HG03103 (cell line): ENCODE measurements around the gene CEP41.
"Not testable (repeated sequence)": the region's sequence is repeated elsewhere in the genome, so short reads cannot be mapped to it uniquely, and the experiment has no call there.

Source experiments
- ATAC-seq: cut with Tn5 transposase; IDR thresholded peaks from one replicate; pipeline ENCODE4 v1.9.1; 2021; ENCODE audit warnings: low read depth; ENCODE audit not compliant: unreplicated experiment

Gene CEP41

DNA sequence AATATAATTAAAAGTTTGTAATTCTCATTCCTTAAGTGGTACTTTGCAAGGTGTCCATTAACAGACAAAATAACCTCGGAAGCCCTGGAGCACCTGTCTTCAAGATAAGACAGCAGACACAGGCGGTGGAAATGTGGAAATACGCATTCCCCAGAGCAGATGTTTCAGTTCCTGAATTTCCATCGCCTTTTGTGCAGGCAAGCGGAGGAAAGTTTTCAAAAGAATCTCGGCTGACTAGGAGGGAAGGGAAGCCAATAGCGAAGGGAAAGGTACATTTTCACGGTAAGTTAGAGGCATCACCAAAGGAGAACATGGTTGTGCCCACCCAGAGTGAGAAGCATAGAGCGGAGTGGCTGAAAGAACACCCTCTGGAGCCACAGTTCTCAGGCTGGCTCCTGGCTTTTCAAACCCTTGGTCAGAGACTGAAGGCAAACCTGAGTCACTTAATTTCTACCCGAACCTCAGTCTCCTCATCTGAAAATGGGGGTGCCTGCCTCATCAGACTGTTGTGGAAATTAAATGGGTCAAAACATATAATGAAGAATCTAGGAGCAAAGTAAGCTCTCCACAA is 46.9 kb downstream of the CEP41 start:
- no peak for ATAC-seq

DNA sequence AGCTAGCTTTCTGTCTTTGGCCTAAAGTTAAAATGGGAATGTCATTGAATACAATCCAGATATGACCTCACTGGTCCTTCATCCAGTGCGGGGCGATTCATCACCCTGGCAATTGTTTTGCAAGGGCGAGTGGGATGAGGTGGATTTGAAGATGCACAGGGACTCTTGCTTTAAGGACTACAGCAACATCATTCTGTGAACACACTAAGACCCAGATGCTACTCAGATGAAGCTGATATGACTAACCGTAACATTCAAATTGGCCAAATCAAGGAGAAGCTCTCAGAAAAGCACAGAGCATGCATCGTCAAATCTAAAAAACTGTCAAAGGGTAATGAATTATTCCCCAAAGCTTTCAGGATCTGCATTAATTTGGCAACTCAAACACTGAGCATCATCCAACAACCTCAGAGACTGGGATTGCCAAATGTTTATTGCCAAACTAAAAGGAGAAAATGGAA is 47.7 kb downstream of the CEP41 start:
- no peak for ATAC-seq

DNA sequence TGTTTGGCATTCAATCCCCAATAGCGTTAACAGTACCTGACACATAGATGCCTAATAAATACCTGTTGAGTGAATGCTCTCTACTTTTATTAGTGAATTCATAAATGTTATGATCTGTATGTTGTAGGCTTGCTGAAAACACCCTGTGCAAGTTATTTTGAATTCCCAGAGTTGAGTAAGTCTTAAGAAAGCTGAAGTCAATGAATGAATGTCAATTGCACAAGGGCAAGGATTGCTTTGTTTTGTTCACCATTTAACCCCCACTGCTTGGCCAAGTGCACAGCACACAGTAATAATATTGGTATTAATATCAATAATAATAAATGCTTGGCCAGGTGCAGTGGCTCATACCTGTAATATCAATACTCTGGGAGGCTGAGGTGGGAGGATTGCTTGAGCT is 50.3 kb downstream of the CEP41 start:
- no peak for ATAC-seq

DNA sequence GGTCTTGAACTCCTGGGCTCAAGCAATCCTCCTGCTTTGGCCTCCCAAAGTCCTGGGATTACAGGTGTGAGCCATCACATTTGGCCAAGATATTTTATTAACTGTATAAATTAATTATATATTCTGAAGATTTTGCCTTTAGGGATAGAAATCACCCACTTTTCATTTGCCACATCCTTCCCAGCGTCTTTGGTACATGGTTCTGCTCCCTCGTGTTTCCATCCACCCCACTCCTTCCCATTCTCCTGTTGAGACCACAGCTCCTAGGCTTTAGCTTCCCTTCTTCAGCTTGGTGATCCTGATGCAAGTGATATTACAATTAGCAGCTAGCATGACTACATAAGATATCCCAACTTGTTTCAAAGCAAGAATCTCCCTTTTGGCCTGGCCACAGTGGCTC is 52.1 kb downstream of the CEP41 start:
- ATAC-seq, result no peak

DNA sequence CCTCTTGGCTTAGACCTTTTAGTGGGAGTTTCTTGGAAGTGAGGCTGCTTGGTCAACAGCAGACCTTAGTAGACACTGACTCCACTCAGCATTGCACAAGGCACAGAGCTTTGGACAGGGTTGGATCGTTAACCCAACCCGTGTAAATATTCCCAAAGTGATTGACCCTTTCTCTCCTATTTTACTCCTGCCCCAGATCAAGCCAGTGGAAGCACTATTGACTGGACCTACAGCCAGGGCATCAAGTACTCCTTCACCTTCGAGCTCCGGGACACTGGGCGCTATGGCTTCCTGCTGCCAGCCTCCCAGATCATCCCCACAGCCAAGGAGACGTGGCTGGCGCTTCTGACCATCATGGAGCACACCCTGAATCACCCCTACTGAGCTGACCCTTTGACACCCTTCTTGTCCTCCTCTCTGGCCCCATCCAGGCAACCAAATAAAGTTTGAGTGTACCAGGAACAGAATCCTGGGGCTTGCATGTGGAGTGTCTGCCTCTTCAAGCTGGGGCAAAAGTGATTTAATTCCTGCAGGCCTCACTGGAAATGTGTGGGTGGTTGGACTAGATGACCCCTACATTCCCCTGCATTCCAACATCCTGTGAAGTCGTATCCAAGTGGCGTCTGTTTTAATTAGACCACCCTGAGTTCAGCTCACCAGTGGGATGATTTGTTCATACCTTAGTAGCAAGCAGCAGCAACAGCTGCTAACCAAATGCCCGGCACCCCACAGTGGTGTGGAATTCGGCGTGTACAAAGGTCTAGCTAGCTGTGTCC is 53.0 kb downstream of the CEP41 start:
- no peak for ATAC-seq

DNA sequence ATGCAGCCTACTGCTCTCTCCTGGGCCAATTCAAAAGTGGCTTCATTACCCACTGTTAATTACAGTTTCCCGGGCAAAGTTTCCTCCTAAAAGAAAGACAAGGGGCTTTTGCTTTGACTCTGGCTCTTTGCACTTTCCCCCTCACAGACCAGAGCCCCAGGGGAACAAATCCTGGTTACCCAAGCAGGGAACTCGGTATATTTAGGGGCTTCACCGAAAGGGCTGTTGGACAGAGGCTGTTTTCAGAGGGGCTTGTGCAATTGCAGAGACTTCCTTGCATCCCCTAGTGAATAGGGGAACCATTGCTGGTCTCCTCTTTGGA is 53.5 kb downstream of the CEP41 start:
- ATAC-seq, result no peak

DNA sequence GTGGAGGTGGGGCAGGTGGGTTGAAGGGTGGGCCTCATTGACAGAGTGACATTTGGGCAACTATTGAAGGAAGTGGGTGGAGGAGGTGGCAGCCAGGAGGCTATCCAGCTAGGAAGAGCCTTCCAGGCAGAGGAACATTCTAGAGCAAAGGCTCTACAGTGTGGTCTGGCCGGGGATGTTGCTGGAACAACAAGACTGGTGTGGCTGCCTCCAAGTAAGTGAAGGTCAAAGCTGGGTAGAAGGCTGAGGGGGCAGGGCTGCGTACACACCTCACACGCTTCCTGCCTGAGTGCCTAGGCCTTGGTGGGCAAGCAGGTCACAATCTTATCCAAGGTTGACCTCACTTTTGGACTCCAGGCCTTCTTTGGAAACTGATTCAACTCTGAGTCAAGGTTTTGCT is 53.9 kb downstream of the CEP41 start:
- ATAC-seq, result no peak

DNA sequence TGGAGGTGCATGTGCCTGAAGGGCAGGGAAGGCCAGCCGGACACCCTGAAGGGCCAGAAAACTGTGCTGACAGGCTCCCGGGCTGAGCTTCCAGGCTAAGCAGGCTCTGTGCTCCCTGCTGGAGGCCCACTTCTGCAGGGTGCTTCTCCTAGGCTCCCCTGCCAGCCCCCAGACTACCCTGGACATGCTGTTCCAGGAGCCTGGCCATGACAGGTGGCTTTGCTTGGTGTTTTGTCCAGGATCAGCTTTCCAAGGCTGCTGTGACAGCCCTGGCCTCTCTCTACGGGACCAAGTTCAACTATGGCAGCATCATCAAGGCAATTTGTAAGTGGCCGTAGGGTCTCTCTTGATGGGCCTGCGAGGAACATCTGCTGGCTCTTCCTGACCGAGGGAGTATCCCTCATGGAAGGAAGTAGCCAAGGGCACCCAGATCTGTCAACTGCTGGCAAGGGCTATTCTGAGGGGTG is 55.2 kb downstream of the CEP41 start:
- ATAC-seq, result no peak

DNA sequence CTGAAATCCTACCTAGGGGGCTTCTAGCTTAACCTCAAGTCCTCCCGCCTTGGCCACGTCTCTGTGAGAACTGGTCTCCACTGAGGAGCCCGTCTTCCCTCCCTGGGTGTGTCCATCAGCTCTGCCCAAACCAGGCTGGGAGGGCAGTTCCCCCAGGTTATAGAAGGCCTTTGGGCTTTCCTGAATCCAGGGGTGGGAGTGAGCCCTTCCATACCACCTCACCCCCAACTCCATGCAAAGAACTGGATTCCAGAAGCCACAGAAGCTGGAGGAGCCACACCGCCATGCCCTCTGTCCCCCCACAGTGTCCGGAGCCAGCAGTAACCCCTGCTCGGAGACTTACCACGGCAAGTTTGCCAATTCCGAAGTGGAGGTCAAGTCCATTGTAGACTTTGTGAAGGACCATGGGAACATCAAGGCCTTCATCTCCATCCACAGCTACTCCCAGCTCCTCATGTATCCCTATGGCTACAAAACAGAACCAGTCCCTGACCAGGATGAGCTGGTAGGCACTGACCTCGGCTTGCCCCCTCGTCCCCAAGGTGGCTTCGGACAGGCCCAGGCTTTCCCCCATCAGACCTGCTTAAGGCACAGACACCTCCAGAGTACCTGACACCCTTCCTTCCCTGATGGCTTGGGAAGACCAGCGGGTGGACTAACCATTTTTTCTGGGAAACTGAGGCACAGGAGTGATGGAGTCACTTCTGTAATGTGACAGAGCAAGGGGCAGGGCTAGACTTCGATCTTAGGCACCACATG is 55.8 kb downstream of the CEP41 start:
- ATAC-seq, result no peak

DNA sequence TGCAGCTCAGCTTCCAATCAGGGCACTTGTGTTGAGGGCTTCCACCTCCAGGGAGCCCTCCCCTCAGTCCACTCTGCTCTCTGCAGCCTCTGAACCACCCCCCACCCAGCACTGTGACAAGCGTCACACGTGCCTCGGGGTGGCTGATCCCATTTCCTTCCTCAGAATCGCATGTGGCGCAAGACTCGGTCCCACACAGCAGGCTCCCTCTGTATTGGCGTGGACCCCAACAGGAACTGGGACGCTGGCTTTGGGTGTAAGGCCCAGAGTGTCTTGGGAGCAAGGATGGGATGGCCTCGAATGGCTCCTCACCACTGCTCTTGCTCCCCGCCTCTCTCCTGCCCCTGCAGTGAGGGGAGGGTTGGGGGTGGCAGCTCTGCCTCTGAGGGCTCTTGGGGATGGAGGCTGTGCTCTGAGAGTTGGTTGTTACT is 56.4 kb downstream of the CEP41 start:
- ATAC-seq, result no peak

DNA sequence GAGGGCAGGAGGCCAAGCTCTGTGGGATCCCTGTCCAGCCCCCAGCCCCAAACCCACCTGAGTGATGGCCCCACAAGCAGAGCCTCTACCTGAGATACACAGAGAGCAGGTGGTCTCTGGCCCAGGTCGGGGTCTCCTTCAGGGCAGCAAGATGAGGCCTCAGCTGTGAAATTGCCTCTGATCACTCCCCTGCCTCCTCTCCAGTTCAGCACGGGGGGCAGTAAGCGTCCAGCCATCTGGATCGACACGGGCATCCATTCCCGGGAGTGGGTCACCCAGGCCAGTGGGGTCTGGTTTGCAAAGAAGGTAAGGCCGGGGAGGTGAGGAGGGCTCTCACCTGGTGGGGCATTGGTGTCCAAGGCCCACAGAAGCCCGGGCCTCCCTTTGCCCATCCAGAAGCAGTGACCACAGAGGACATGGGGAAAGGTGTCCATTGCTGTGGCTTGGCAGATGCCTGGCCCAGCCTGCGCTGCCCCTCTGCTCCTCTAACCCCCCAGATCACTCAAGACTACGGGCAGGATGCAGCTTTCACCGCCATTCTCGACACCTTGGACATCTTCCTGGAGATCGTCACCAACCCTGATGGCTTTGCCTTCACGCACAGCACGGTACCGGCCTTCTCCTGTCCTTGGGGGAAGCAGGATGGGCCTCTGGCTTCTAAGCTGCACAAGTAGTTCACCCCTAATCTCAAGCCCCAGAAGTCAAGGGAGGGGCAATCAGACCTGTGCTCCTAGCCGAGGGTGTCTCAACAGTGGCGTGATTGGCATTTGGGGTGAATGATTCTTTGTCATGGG is 57.4 kb downstream of the CEP41 start:
- ATAC-seq, result no peak

DNA sequence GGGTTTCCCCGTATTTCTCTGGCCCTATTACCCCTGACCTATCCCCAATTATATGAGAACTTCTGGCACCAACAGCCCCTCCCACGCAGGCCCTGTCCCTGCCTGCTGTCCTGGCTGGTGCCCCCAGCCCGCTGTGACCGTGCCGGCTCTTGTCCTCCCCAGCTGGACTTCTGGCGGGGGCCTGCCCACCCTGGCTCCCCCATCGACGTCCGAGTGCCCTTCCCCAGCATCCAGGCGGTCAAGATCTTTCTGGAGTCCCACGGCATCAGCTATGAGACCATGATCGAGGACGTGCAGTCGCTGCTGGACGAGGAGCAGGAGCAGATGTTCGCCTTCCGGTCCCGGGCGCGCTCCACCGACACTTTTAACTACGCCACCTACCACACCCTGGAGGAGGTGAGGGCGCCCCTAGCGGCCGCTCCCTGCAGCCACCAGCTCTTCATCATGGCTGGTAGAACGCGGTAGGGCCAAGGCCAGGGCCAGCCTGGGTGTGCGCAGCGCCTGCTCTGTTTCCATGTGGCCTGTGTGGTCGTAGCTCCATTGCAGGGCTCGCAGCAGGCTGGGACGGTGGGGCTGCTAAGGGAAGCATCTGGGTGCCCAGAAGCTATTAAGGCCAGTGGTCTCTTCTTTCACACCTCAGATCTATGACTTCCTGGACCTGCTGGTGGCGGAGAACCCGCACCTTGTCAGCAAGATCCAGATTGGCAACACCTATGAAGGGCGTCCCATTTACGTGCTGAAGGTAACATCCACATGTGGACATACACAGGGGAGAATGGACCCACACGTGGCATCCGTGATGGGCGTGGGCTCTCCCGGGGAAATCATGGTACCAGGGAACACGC is 59.1 kb downstream of the CEP41 start:
- ATAC-seq, result no peak

DNA sequence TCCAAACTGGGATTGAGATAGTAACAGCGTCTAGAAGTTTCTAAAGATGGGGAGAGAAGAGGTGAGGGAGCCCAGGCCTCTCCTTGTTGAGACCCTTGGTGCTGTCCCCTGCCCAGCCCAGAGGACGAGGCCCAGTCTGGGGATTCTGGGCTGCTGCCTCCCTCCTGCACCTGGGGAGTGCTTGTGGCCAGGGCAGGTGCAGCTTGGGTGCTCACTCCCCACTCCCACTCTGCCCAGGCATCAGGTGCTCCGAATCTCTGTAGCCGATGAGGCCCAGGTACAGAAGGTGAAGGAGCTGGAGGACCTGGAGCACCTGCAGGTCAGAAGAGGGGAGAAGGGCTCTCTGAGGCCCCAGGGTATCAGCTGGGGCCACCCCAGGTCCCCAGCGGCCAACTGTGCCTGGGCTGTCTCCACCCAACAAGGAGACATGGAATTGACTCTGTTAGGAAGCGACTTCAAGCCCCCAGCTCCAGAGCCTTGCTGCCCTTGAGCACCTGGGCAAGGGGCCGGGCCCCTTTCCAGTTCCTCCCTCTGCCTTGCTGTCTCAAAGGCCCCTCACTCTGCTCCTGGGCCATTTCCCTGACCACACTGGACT is 59.9 kb downstream of the CEP41 start:
- ATAC-seq, result no peak

DNA sequence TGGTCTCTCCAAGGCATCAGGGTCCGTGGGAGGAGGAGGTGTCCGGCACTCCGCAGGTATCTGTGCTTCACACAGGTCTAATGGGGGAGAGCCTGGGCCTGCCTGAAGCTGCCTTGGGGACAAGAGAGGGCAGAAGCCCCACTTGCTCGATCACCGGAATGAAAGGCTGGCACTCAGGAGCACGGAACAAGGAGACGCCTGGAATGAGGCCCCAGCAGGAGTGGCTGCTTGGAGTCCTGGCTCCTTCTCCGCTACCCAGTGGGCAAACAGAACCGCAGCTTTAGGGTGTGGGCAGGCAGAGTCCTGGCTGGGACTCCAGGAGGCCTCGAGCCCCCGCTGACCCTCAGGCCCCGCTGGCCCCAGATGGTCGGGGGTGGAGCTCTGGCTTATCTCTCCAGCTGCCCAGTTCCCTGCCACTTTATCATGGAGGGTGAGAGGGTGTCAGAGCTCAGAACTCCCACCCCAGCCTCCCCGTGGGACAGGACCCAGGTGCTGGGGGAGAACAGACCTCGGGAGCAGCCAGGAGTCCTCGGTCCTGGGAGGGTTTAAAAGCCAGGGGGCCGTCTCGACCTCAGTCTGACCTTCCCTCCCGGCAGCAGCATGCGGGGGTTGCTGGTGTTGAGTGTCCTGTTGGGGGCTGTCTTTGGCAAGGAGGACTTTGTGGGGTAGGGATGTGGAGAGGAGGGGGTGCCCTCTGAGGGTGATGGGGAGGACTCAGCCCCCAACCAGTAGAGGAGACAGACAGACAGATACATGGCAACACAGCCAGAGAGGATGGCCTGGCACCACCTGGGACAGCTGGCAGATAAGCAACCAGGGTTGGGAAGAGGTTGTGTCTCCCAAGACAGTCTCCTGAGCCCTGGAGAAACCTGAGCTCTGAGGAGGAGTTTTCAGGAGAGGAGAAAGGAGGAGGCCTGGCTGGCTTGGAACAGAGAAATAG is 60.6 kb downstream of the CEP41 start, which contains the start of gene CPA1:
TSS of gene CPA1 (plus strand) at position 574 of the 940 bp plus-strand sequence. CDS start at position 601, 27 bp downstream.
- no peak for ATAC-seq

DNA sequence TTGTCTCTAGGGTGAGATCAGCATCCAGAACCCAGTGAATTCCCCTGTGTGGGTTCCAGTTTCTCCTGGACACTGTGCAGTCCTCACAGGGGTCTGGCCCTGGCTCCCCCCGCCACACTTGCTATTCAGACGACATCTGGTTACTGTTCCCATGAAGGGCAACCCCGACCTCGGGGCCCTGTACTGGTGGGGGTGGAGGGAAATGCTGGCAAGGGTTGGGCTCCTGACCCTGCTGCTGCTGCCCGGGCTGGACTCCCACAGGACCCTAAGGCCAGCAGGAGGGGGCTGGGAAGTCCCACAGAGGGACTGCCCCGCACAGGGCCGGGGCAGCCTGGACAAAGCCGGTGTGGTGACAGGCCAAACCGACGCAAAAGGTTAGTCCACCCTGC is 61.3 kb downstream of the CEP41 start:
- ATAC-seq, result no peak

DNA sequence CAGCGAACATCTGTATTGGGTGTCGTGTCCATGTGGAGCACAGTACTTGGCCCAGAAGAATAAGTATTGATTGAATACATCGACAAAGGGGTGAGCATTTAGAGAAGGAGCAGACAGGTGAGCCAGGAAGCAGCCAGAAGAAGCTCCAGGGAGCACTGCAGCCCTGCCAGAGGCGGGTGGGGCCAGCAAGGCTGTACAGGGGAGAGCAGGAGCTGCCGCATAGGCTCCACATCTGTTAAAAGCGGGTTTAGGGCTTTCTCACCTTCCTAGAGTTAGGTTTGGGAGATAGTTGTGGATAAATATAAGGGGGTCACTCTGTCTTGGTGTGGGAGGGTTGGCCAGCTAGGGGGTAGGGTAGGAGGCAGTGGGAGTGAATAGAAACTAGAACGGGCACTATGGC is 61.8 kb downstream of the CEP41 start:
- ATAC-seq, result no peak

DNA sequence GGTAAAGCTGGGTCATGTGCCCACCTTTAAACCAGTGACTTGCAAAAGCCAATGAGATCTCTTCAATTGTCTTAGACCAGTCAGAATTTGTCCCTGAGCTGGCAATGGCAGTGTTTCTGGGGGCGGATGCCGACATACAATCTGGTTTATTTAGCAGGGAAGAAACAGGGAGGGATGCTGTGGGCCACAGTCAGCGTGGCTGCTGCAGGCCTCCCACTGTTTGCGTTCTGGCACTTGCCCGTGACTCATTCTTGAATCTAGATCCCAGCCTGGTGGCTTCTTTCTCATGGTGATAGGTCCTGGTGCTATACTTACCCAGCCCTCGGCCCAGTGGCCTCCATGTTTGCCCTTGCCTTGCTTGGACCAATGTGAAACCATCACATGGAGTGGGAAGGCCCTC is 63.6 kb downstream of the CEP41 start:
- no peak for ATAC-seq

DNA sequence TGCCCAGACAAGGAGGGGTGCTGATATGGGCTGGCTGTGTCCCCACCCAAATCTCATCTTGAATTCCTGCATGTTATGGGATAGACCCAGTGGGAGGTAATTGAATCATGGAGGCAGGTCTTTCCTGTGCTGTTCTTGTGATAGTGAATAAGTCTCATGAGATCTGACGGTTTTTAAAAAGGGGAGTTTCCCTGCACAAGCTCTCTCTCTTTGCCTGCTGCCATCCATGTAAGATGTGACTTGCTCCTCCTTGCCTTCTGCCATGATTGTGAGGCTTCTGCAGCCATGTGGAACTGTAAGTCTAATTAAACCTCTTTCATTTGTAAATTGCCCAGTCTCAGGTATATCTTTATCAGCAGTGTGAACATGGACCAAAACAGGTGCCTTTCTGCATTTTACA is 64.4 kb downstream of the CEP41 start:
- ATAC-seq, result not testable (repeated sequence)
